GM18526 (cell line): ENCODE results near the gene DNM1L.

Experiments
- POLR2A ChIP-seq: IDR thresholded peaks from 3 replicates; pipeline ENCODE4 v1.6.1; 2011; ENCODE audit not compliant: insufficient read length; ENCODE audit errors: extremely low read depth

Gene DNM1L

DNA sequence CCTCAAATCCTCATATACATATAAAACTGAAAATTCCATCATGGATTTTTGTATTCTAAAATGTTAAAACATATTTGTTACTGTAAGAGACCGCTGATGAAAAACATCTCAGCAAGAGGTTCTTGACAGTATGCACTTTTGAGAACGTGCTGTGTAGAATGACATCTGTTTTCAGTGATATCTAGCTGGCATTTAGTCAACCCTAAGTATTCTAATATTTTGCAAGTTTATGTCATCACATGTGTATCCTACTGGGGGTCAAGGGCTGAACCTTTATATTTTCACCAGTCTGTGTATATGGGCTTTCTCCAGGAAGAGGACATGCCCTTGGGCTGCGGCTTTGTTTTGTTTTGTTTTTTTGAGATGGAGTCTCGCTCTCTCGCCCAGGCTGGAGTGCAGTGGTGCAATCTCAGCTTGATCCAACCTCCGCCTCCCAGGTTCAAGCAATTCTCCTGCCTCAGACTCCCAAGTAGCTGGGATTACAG lies 98.6 kb downstream of the DNM1L start:
- no peak for TF ChIP-seq POLR2A

DNA sequence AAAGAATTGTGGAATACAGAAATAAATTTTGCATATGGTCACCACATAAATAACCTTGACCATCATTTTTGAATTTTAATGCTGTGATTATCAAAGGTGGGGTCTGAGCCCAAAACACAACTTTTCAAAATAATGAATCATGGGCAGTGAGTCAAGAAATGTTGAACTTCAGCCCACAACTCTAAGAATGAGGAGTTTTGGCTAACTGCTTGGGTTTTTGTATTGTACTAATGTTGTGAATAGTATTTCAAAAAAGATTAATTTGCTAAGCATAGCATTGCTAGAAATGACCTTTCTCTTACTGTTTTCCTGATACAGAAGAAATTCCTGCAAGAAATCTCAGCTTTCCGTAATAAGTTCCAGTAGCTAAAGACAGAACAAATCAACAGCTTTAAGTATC lies 101.0 kb downstream of the DNM1L start:
- no peak for TF ChIP-seq POLR2A

DNA sequence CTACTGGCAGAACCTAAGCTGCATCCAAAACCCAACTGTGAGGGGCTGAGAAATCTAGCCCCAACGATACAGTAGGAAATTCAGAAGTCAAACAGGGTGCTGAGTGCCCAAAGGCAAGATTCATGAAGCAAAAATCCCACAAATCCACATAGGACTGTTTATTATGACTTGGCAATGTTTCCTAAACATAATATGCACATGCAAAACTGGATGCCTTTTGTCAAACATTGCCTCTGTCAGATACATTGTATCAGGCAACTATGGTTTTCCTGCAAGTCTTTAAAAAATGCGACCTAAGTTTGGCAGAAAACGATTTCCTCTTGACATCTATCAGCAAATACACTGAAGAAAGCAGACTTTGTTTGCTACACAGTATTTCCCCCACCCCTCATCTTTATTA lies 103.9 kb downstream of the DNM1L start:
- TF ChIP-seq POLR2A, result no peak

DNA sequence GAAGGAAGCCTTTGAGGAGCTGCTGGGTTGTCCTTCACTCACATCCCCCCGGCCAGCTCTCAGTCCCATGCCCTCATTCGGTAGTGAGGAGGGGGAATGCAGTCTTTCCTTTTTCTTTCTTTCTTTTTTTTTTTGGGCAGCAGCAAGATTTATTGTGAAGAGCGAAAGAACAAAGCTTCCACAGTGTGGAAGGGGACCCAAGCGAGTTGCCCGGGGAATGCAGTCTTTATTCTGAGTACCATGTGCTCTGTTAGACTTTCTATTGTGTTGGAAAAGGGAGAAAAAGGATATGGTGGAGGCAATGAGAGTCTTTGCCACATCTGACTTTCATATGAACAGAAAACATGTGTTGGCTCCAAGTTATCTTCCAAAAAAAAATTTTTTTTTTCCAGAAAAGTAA lies 106.5 kb downstream of the DNM1L start:
- no peak for TF ChIP-seq POLR2A

DNA sequence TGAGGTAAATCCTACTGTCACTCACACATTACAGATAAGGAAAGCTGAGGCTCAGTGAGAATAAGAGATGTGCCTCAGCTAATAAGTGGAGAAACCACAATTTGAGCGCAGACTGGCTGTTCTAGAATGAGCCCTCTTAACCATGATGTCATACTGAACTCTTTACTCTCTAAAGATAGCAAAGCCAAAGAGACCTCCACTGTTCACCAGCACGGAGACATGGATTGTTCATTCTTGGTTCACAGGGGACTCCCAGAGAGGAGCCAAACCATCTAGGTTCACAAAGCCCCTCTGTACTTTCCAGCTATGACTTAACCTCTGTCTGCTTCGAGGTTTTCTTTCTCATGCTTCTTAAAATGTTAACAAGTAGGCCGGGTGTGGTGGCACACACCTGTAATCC lies 109.3 kb downstream of the DNM1L start:
- no peak for TF ChIP-seq POLR2A

DNA sequence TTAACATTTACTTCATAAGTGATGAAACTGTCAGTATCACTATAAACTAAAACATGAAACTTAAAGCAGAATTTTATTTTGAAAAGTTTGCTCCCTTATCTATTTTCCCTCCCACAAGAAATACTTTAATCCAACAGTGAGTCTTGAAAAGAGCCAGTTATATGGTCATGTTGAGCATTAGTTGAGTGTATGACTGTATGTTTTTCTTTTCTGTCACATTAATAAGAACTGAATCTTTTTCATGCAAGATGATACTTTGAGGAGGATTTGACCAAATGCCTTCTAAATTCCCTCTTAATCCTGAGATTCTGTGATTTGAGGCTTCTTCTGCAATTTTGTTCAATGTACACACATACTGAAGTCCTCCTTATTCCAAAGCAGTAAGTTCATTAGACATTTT lies 110.3 kb downstream of the DNM1L start:
- TF ChIP-seq POLR2A, result no peak

DNA sequence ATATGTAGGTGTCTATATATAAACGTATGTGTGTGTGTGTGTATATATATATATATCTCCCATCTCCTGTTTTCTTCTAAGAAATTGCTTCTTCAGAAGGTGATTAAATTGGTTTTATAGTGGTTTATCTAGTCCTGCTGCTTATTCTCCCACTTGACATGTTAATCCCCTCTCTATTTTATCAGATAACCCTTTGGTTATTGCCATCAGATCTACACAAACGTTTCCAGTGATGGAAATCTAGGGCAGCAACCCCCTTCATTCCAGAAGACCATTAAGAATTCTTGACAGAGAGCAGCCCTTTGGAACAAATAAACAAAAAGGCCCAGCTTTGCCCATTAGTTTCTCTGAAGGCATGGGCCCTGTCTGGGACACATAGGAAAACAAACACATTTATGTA lies 110.8 kb downstream of the DNM1L start:
- TF ChIP-seq POLR2A, result no peak

DNA sequence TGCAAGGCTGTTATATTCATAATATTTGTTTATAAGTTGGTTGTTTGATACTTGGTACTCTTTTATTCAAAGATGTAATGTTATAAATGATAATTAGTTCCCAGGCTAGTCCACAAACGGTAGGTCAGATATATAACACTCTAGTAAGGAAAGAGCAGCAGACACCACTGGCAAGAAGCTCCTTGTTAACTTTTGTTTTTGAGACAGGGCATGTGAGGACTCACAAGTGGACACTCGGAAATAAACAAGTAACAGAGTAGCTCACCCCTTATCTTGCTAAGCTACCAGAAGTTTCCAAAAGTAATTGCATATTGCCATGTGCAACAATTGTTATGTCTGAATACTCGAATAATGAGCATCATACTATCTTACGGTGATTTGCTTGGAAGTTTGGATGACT lies 115.2 kb downstream of the DNM1L start:
- no peak for TF ChIP-seq POLR2A
